ENCODE data around the gene SUSD6. TPM values are rescaled to one million over a fixed set of nuclear protein-coding genes. Genes with fewer than 3 reads are reported as not detected.

Gene SUSD6, protein sequence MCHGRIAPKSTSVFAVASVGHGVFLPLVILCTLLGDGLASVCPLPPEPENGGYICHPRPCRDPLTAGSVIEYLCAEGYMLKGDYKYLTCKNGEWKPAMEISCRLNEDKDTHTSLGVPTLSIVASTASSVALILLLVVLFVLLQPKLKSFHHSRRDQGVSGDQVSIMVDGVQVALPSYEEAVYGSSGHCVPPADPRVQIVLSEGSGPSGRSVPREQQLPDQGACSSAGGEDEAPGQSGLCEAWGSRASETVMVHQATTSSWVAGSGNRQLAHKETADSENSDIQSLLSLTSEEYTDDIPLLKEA
- total RNA-seq = 4.9 TPM

DNA sequence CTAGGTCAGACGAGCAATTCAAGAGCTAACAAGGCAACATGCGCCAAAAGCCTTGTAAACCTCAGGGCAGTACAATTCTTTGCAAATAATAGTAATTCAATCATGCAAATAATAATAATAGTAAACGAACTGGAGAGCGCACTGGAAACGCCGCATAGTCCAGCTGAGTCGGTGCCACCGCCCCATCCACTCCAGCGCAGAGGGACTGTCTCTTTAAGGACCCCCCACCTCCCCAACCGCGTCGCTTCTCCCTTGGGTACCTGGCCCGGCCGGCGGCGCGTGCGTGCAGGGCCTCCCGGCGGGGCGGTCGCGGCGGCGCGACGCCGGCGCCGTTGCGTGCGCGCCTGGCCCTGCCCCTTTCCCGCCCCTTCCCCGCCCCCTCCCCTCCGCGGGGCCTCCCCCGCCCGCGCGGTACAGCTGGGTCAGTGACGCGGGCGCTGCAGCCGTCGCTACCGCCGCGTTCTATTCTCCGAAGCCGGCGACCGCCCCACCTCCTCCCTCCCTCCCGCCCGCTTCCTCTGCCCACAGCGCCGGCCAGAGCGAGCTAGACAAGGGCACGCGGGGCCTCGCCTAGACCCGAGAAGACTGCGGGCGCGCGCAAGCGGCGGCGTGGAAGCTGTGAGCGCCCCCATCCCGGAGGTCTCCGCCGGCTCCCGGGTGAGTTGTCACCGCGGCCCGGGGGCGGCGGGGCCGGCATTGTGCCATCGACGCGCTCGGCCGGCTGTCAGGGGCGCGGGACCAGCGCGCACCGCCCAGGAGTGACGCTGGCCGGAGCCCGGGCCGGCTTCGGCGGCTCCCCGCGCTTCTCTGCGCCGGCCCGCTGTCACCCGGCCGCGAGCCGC, at the start of gene SUSD6:
Gene SUSD6, plus strand, starts transcription at position 425 of the 842 bp plus-strand sequence. CDS start 46,997 bp downstream, outside the sequence.
- DNase-seq (ENCODE audit: low spot score in 2 of 2) = peak; percentile 95 to 97
- no peak for FAIRE-seq

DNA sequence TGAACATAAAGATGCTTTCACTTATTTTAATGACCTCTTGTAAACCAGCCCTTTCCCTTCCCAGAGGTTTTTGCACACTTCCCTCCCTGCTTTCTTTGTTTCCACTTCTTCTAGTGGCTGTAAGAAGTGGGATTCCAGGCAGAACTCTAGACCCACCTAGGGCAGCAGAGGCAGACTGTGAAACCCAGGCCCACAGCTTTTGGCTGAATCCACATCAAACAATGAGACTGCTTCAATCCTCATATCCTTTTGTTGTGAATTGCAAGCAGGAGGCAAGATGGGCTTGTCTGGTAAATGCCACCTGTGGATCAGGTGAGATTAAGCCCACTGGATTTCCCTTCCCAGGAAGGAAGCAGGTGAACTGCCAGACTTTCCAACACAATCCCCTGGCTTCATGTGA, 49.5 kb upstream of the SUSD6 start:
- DNase-seq (ENCODE audit: low spot score in 2 of 2) = no peak
- no peak for FAIRE-seq

- FAIRE-seq (no peak), DNase-seq (ENCODE audit: low spot score in 2 of 2) (no peak)
These were observed 43.8 kb upstream of the SUSD6 start for GRCh38 chr14:69567563-69567962.

DNA sequence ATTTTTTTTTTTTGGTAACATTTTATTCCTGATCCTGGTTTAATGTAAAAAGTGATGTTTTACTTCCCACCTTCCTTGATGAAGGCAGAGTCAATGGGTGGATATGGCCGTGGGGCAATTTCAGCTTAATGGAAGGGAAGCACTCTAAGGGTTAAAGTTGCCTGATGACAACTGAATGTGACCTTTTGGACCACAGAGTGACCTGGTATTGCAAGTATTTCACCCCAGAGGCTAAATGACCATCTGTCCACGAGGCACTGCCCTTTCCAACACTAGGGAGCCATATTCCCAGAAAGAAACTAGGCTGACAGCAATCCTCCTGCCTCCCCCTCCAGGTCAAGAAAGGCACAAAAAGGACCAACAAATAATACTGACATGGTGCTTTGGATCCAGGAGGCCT, 41.5 kb upstream of the SUSD6 start:
- FAIRE-seq = no peak

DNA sequence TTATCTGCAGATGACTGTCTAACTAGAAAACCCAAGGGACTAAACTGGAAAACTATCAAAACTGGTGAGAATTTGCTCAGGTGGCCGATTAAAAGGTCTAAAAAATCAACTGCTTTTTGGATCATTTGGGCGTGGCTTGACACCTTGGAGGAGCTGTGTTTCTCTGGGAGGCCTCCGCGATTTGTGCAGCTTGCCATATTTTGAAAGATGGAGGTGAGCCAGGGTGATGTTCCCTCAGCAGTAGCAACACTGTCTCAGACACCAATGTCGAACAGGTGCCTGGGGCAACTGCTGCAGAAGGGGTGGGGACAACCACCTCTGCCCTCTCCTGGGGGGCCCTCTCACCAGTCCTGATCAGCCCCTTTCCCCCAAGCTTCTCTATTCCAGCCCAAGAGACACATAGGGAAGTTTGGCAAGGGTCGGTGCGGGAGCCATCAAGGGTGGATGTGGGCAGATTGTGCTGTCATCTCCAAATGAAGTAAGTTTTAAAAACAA, 40.5 kb upstream of the SUSD6 start:
- DNase-seq (ENCODE audit: low spot score in 2 of 2) = no peak
- no peak for FAIRE-seq

More for the DNA sequence above, 41.5 kb upstream of the SUSD6 start:
- no peak for DNase-seq (ENCODE audit: low spot score in 2 of 2)

- FAIRE-seq (no peak), DNase-seq (ENCODE audit: low spot score in 2 of 2) (no peak)
These were observed 39.9 kb upstream of the SUSD6 start for GRCh38 chr14:69571449-69572029.

GRCh38 chr14:69572030-69572840, 39.2 kb upstream of the SUSD6 start:
- FAIRE-seq = no peak
- DNase-seq (ENCODE audit: low spot score in 2 of 2) = no peak

GRCh38 chr14:69572841-69573135, 38.6 kb upstream of the SUSD6 start:
- DNase-seq (ENCODE audit: low spot score in 2 of 2) (no peak), FAIRE-seq (no peak)

- no peak for FAIRE-seq
- DNase-seq (ENCODE audit: low spot score in 2 of 2) = no peak
These were observed 38.1 kb upstream of the SUSD6 start for GRCh38 chr14:69573205-69573830.

GRCh38 chr14:69573831-69574262, 37.5 kb upstream of the SUSD6 start:
- DNase-seq (ENCODE audit: low spot score in 2 of 2) (peak; percentile 32 to 59), FAIRE-seq (no peak)

DNA sequence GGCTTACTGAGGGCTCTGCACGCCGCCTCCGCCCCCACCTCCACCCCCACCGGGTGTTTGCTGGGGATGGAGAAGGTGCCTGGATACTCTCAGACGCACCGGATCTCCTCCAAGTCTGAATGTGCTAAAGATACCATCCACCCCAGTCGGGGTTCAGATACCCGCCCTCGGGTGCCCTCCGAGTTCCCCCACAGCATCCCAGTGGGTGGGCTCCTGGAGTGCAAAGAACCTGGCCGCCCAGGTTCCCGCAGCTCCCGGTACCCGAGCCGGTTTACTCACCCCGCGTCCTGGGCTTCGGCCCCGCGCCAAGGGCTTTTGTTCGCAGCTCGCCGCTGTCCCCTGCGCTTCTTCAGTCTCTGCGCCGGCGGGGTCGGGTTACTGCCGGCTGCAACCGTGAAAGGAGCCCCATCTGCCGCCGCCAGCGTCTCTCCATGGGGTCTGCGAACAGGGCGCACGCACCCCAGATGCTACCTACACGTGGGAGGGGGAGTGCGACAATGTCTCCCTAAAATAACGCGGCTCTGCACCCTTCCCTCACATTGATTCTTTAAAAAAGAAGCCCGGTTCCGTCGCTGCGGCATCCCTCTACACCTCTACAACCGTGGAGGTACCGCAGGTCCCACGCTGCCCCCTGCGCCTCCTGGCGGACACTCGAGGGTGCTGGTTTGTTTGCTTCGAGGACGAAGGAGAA, 37.0 kb upstream of the SUSD6 start, which contains the start of gene CCDC177:
Gene CCDC177, minus strand, starts transcription at position 609 of the 691 bp plus-strand sequence. CDS start 1,249 bp downstream, outside the sequence.
- FAIRE-seq (no peak), DNase-seq (ENCODE audit: low spot score in 2 of 2) (peak; percentile 59 to 67)

DNA sequence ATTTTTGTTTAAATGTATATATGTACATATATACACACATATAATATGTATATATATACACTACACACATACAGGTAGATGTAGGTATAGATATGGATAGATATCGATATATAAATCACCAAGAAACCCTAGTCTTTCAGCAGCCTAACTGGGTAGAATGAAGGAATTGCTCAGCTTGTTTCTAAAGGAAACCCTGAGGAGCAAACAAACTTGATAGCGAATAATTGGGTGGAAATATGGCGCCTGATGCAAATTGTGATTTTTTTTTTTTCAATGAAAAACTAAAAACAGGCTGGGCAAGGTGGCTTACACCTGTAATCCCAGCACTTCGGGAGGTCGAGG, 36.5 kb upstream of the SUSD6 start:
- FAIRE-seq (no peak), DNase-seq (ENCODE audit: low spot score in 2 of 2) (no peak)

- FAIRE-seq (no peak), DNase-seq (ENCODE audit: low spot score in 2 of 2) (no peak)
These were observed 31.9 kb upstream of the SUSD6 start for GRCh38 chr14:69579476-69579875.

DNA sequence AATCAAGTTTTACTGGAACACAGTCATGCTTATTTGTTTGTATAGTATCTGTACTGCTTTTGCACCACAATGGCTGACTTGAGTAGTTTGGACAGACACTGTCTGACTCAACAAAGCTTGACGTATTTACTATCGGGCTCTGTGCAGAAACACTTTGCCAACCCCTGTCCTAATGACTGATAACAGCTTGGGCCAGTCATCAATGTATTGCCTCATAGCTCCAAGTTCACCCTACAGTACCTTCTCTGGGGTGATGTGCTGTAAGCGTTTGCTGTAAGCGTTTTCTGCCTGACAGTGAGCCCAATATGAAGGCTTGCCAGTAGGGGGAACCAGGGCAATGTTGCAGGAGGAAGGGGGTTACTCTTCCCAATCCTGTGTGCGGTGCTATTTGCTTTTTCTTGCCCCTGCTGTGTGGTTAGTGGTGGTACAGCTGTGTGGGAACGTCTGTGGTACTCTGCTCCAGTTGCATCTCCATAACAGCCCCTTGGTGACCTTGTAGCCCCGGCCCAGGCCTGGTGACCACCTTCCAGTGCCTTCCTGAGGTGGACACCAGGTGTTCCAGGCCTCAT, 31.3 kb upstream of the SUSD6 start:
- FAIRE-seq = no peak
- DNase-seq (ENCODE audit: low spot score in 2 of 2) = no peak

DNA sequence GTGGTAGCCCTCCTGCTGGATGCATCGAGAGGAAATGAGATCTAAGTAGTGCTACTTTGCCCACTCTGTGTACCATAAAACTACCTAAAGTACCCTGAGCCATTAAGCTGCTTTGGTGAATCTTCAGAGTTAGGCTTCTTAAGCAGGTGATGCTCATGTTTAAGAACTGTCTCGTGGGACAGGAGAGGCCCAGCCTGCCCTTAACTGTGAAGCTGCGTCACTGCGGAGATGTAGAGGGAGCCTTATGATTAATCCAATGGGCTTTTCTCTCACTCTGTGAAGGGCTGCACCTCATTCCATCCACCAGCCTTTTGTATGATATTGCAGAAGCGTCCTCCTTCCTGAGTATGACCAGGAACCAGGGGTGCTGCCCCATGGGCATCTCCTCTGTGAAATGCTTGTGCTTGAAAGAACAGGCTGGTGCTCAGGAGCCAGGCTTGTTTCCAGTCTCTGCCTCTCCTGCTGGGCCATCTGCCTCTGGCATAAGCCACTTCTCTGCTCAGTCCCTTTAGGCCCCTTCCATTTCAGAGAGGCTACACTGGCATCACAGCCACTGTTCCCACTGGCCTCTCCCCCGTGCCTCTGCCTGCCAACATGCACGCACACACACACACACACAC, 30.0 kb upstream of the SUSD6 start:
- DNase-seq (ENCODE audit: low spot score in 2 of 2) (no peak), FAIRE-seq (no peak)

GRCh38 chr14:69582212-69582611, 29.2 kb upstream of the SUSD6 start:
- DNase-seq (ENCODE audit: low spot score in 2 of 2) (no peak), FAIRE-seq (no peak)

- FAIRE-seq (no peak), DNase-seq (ENCODE audit: low spot score in 2 of 2) (no peak)
These were observed 28.6 kb upstream of the SUSD6 start for GRCh38 chr14:69582829-69583228.

- DNase-seq (ENCODE audit: low spot score in 2 of 2) (no peak), FAIRE-seq (no peak)
These were observed 27.0 kb upstream of the SUSD6 start for GRCh38 chr14:69584389-69584788.

DNA sequence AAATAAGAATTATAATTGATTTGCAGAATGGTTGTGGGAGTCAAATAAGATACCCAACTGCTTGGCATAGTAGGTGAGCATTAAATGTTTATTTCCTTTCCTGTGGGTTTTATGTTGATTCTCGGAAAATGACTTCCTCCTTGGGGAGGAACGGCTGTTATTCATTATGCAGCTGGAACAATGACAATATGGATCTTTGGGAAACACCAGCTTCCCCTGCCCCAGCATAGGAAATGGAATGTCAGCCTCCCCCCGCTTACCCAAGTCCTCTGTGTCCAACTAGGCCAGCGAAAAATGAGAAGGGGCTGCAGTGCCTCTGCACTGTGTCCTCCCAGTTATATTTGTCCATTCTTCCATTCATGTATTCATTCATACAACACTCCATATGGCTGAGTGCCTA, 25.0 kb upstream of the SUSD6 start:
- DNase-seq (ENCODE audit: low spot score in 2 of 2) = no peak
- FAIRE-seq = no peak

All from frontal cortex (tissue), 4 donors.